ENCODE measurements around the gene MRPL28.

Gene MRPL28

DNA sequence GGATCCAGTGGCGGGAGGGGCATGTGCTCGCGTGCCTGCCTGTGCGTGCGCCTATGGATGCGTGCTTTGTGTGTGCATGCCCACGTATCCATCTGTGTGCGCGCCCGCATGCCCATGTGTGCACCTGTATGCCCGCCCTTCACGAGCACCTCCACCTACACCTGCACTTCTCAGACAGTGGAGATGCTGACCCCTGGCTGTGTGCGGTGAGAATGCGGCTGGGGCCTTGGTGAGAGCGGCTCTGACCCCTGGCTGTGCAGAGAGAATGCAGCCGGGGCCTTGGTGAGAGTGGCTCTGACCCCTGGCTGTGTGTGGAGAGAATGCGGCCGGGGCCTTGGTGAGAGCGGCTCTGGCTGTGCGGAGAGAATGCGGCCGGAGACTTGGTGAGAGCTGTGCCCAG, 51.7 kb downstream of the MRPL28 start:
- no peaks in the 10 kb centered on the region for H3K4me1 ChIP-seq (ENCODE audit: insufficient read depth, poor library complexity, severe bottlenecking)
- TF ChIP-seq, protein P1, sequence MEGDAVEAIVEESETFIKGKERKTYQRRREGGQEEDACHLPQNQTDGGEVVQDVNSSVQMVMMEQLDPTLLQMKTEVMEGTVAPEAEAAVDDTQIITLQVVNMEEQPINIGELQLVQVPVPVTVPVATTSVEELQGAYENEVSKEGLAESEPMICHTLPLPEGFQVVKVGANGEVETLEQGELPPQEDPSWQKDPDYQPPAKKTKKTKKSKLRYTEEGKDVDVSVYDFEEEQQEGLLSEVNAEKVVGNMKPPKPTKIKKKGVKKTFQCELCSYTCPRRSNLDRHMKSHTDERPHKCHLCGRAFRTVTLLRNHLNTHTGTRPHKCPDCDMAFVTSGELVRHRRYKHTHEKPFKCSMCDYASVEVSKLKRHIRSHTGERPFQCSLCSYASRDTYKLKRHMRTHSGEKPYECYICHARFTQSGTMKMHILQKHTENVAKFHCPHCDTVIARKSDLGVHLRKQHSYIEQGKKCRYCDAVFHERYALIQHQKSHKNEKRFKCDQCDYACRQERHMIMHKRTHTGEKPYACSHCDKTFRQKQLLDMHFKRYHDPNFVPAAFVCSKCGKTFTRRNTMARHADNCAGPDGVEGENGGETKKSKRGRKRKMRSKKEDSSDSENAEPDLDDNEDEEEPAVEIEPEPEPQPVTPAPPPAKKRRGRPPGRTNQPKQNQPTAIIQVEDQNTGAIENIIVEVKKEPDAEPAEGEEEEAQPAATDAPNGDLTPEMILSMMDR (IDR thresholded peaks at IDR 0.05; ENCODE audit: poor library complexity, severe bottlenecking): no peak
- no peaks in the 10 kb centered on the region for H3K9me3 ChIP-seq (ENCODE audit: severe bottlenecking)
- no peak overlapping the region for H3K27ac ChIP-seq (ENCODE audit: poor library complexity, severe bottlenecking)
- H3K4me3 ChIP-seq (ENCODE audit: severe bottlenecking): no peak overlapping the region
- peaks cover 20% of the 10 kb centered on the region for H3K36me3 ChIP-seq (ENCODE audit: low read depth)
- DNase-seq (ENCODE audit: low spot score) (no peak), ATAC-seq (ENCODE audit: low read depth) (no peak)
- H3K27me3 ChIP-seq (ENCODE audit: insufficient read depth, poor library complexity, severe bottlenecking): no peaks in the 10 kb centered on the region

DNA sequence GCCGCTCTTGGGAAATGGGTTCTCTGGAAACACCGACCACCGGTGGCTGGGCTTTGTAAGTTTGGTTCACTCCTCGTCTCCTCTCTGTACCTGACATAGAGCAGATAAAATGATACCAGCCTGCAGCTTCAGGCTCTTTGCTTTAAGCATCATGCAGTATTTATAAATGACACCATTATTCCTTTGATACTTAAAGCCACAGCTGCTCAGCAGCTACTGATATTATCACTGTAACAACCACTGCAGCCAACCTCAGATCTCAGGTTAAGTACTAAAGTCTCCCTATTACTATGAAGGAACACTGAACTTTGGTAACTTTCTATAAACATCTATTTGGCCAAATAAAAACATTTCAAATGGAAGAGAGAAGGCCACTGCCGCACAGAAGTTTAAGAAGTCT, 52.8 kb downstream of the MRPL28 start:
- H3K27me3 ChIP-seq (ENCODE audit: insufficient read depth, poor library complexity, severe bottlenecking): no peaks in the 10 kb centered on the region

More for the DNA sequence above, 52.8 kb downstream of the MRPL28 start:
- no peak for DNase-seq (ENCODE audit: low spot score)
- Histone ChIP-seq H3K4me1 (ENCODE audit: insufficient read depth, poor library complexity, severe bottlenecking) (no peaks in the 10 kb centered on the region), H3K36me3 (ENCODE audit: low read depth) (peaks cover 27% of the 10 kb centered on the region), H3K27ac (ENCODE audit: poor library complexity, severe bottlenecking) (no peak overlapping the region), H3K9me3 (ENCODE audit: severe bottlenecking) (no peaks in the 10 kb centered on the region), H3K4me3 (ENCODE audit: severe bottlenecking) (no peak overlapping the region)
- TF ChIP-seq, protein P1 (IDR thresholded peaks at IDR 0.05; ENCODE audit: poor library complexity, severe bottlenecking): no peak
- ATAC-seq (ENCODE audit: low read depth): no peak

Measured in RWPE2 (cell line).